ENCODE measurements around the gene ADARB2.

GRCh38 chr10:1370298-1370697 lies 367.0 kb downstream of the ADARB2 start:
- TF ChIP-seq CTCF (IDR thresholded peaks at IDR 0.05; ENCODE audit: insufficient read depth, low read length) = no peak
- no peak for TF ChIP-seq REST (IDR thresholded peaks at IDR 0.05; ENCODE audit: insufficient replicate concordance, low read depth)
- TF ChIP-seq POLR2AphosphoS5 (IDR thresholded peaks at IDR 0.05; ENCODE audit: low read depth) = no peak

Data from HL-60 (cell line).